ENCODE data around the gene HIC2.
"Not testable (repeated sequence)": the region's sequence is repeated elsewhere in the genome, so short reads cannot be mapped to it uniquely, and the experiment has no call there.

Gene HIC2

GRCh38 chr22:21417227-21417746 is at the start of gene HIC2:
TSS of gene HIC2 (plus strand) at chr22:21417371. CDS start at chr22:21442832, 25,461 bp downstream.
- not testable (repeated sequence) for DNase-seq

DNA sequence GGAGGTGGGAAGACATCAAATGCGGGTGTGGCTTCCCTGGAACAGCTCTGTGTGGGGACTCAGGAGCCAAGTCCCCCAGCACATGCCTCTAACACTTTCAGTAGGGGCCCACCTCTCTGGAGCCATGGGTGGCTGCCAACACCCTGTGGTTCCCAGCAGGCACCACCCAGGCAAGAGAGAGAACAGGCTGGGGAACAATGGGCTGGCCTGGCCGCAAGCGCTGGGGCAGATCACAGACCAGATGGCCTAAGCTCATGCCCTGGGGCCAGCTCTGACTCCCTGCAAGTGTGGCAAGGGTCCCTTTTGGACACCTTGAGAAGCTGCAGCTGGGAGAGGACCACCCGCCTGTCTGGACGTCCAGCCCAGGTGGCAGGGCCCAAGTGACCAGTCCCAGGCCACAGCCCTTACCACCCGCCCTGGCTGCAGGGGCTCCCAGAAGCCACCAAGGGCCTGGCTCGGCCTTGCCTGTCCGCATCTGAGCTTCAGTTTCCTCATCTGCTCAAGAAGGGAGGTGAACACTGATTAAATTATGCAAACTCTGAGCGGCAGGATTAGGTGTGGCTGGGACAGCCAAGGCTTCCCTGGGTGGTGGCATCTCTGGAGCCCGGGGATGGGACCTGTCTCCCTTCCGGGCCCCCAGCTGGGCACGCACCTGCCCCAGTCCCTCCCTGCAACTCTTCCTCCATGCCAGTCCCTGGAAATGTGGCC is 48.4 kb upstream of the HIC2 start:
- not testable (repeated sequence) for DNase-seq

DNA sequence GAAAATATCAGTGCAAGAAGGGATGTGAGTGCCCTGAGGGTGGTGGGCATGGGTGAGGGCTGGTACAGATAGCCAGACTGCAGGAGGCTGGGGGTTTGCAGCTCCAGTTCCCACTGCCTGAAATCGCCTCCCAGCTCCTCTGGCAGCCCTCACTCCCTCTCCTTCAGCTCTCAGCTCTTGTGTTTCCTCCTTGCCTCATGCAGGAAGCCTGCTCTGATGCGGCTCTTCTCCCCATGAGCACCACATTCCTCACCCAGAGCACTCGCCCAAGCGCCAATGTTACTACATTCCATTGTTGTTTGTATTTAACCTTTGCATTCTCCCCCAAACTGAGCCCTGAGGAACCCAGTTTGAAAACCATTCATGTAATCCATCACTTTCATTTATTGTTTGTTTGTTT is 41.3 kb upstream of the HIC2 start:
- not testable (repeated sequence) for DNase-seq

DNA sequence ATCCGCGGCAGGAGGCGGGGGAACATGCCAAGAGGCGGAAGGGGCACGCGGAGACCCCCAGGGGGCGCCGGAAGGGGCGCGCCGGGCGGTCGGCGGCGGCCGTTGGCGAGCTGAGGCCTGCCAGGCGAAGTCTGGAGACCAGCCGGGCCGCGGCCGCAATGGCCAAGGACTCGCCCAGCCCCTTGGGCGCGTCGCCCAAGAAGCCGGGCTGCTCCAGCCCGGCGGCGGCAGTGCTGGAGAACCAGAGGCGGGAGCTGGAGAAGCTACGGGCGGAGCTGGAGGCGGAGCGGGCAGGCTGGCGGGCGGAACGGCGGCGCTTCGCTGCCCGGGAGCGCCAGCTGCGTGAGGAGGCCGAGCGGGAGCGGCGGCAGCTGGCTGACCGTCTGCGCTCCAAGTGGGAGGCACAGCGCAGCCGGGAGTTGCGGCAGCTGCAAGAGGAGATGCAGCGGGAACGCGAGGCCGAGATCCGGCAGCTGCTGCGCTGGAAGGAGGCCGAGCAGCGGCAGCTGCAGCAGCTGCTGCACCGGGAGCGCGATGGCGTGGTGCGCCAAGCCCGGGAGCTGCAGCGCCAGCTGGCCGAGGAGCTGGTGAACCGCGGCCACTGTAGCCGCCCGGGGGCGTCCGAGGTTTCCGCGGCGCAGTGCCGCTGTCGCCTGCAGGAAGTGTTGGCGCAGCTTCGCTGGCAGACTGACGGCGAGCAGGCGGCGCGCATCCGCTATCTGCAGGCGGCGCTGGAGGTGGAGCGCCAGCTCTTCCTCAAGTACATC is 33.3 kb upstream of the HIC2 start, which contains the start of gene RIMBP3B:
Gene RIMBP3B (plus strand): TSS at position 51 of the 767 bp plus-strand sequence. CDS start 108 bp downstream, at position 159.
- not testable (repeated sequence) for DNase-seq

DNA sequence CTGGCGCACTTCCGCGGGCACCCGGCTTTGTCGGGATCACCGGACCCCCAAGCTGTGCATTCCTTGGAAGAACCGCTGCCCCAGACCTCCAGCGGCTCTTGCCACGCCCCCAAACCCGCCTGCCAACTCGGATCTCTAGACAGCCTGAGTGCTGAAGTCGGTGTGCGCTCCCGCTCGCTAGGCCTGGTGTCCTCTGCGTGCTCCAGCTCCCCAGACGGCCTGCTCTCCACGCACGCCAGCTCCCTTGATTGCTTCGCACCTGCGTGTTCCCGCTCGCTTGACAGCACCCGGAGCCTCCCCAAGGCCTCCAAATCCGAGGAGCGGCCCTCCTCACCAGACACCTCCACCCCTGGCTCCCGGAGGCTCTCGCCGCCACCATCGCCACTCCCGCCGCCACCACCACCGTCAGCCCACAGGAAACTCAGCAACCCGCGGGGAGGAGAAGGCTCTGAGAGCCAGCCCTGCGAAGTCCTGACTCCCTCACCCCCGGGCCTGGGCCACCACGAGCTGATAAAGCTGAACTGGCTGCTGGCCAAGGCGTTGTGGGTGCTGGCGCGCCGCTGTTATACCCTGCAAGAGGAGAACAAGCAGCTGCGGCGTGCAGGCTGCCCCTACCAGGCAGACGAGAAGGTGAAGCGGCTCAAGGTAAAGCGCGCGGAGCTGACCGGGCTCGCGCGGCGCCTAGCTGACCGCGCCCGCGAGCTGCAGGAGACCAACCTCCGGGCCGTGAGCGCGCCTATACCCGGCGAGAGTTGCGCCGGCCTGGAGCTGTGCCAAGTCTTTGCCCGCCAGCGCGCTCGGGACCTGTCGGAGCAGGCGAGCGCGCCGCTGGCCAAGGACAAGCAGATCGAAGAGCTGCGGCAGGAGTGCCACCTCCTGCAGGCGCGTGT is 32.5 kb upstream of the HIC2 start:
- not testable (repeated sequence) for DNase-seq

DNA sequence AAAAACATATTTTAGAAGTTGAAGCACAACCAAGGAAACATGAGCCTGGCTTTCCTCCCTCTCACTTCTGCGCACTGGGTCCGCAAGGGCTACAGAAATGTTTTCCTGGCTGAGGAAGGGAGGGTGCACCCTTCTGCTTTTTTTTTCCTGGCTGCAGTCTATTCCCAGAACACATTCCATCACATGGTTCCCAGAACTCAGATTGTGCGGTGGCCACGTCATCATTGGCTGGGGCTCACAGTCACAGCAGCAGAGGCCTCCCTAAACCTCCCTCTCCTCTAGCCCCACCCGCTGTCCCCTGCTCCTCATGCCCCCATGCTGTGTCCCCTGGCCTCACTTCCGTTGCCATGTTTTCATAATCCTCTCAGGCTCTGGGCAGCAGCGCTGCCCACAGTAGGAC is 27.7 kb upstream of the HIC2 start:
- not testable (repeated sequence) for DNase-seq

GRCh38 chr22:21390013-21390412 is 27.2 kb upstream of the HIC2 start:
- DNase-seq: not testable (repeated sequence)

- DNase-seq: not testable (repeated sequence)
Observed at GRCh38 chr22:21394613-21395012, 22.6 kb upstream of the HIC2 start.

- DNase-seq: not testable (repeated sequence)
Observed at GRCh38 chr22:21401197-21401969, 15.8 kb upstream of the HIC2 start.

GRCh38 chr22:21402763-21403314 is 14.3 kb upstream of the HIC2 start:
- DNase-seq: not testable (repeated sequence)

DNA sequence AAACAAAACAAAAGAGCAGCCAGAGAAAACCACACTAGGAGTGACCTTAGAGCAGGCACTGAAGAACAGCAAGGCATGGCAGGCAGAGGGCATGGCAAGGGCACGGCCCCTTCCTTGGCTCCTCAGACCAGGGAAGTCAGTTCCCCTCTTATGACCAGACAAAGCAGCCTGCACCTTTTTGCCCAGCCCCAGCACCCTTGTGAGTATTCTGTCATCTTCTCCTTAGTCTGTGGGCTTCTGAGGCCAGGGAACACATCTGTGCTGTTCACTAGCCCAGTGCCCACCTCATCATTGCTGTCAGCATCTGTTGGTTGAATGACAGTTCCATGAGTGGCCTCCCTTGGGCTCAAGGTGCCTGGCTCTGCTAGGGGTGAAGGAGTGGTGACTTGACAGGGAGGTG is 10.0 kb upstream of the HIC2 start:
- DNase-seq: not testable (repeated sequence)

GRCh38 chr22:21407792-21408191 is 9.4 kb upstream of the HIC2 start:
- not testable (repeated sequence) for DNase-seq

DNA sequence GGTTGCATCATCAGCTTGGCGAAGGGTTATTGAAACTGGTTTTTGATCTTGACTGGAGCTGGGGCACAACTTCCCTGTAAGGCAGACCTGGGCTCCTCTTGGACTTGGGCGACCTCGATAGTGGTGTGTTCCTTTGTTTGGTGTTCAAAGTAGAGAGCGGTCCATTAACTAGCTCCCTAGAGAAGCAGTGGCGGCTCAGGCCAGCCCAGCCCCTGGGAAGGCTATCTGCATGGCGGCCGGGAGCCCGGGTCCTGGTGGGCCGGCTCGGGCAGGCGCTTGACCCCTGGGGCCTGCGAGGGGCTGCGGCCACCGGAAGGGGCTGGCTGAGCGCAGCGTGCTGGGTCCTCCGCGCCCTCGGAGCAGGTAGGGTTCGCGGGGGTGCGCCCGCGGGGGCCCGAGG is 796 bp upstream of the HIC2 start:
- not testable (repeated sequence) for DNase-seq

GRCh38 chr22:21417853-21418252 is 682 bp downstream of the HIC2 start:
- not testable (repeated sequence) for DNase-seq

GRCh38 chr22:21418974-21419638 is 1.9 kb downstream of the HIC2 start:
- not testable (repeated sequence) for DNase-seq

GRCh38 chr22:21420180-21420763 is 3.1 kb downstream of the HIC2 start:
- DNase-seq: not testable (repeated sequence)

DNA sequence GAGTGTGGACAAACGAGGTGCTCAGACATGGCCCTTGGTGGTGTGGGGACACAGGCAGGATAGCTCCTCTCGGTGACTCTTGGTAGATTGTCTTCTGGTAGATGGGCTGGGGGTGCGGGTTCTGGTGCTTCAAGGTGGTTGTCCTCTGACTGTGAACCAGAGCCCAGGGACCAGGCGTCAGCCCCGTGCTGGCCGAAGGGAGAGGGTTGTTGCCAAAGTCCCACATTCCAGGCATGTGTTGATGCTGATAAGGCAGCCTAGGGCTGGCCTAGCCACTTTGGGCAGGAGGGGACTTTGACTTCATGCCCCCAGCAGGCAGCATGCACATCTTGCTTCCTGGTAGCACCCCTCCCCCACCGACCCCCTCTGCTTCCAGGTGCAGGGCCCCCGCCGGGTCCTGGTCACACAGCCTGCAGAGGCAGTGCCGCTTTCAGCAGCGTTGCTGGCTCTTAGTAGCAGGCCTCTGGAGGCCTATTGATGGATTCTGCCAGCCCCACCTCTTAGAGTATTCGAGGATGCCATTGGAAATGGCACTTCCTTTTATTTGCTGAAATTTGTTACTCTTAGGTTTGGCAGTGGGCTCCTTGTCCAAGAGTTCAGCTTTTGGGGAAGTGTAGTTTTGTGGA is 7.0 kb downstream of the HIC2 start:
- DNase-seq: not testable (repeated sequence)

DNA sequence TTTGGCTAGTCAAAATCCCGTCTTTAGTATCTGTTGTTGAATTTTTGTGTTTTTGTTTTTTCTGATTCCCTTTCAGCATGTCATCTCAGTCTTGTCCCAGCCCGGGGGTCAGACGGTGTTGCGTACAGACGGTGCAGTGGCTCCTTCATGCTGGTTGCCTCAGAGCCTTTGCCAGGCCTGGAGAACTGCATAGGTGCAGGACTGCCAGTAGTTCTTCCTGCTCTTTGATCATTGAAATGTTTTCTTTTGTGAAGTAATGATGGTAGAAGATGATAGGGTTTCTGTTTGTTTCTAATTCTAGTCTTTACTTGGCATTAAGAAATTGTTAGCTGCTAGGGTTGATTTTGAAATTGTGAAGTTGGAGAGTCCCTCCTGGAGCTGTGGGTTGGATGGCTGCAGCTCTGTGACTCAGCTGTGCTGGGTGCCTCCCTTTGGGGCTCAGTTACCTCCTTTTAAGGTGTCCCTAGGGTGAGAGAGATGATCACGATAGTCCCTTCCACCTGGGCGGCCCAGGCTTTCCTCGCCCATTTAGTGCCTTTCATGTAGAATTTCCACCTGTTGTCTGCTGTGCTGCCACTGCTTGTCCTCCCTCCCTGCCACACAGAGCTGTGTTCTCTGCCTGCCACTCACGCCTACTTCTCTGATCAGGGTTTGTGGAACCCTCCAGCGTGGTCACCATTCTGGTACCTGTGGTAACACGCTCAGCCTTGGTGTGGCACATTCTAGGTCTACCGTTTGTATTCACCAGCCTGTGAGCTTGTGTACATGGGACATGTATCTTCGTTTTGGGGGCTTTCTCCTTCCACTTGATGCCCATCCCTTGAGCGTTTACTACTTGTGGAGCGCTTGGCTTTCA is 17.4 kb downstream of the HIC2 start:
- DNase-seq: not testable (repeated sequence)
